ENCODE results near the gene PRTG. TPM values are rescaled to one million over a fixed set of nuclear protein-coding genes. Genes with fewer than 3 reads are reported as not detected.
"Not testable (repeated sequence)": the region's sequence is repeated elsewhere in the genome, so short reads cannot be mapped to it uniquely, and the experiment has no call there.

The PRTG gene
- total and polyA plus RNA-seq, 12 donors = 0.29 to 1.9 (median 0.86) TPM

DNA sequence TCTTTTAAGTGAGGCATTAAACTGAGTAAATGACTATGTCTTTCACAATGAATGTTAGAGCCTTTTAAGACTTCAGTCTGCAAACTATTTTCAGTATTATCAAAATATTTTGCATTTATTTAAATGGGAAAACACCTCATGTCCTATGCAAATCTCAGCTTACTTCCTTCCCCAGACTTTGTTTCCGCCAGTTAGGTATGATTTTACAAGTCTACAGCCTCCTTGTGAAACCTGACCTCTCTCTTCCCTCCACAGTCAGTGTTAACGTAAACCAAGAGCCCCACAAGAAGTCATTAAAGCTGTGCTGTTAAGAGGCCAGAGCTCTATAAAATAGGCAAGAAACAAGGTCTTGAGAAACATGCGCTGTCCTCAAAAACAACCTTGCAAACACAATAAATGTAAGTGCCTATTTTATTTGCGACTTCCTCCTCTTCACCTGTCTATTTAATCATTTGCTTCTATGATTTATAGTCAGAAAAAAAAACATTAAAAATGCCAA is 48.3 kb downstream of the PRTG start:
- no peaks in the 10 kb centered on the region for H3K36me3 ChIP-seq
- DNase-seq (no peak), ATAC-seq (no peak)
- no peaks in the 10 kb centered on the region for H3K4me1 ChIP-seq
- H3K27ac ChIP-seq = no peak overlapping the region
- H3K27me3 ChIP-seq = no peaks in the 10 kb centered on the region
- 83 to 84% methylated on average over 4 of the region's 4 CpGs for WGBS, 2 donors
- intact Hi-C loops (cut with DNase I) = no loop called here
- no peak overlapping the region for H3K4me3 ChIP-seq
- H3K9me3 ChIP-seq = no peaks in the 10 kb centered on the region
- no peak for TF ChIP-seq CTCF (IDR thresholded peaks at IDR 0.05)

DNA sequence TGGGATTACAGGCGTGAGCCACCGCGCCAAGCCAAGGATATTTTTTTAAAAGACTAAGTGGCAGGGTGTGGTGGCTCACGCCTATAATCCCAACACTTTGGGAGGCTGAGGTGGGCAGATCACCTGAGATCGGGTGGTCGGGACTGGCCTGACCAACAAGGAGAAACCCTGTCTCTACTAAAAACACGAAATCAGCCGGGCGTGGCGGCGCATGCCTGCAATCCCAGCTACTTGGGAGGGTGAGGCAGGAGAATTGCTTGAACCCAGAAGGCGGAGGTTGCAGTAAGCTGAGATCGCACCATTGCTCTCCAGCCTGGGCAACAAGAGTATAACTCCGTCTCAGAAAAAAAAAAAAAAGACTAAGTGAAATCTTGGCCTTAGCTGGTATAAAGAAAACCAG is 49.8 kb downstream of the PRTG start:
- H3K4me1 ChIP-seq; ATAC-seq; intact Hi-C loops (cut with DNase I); DNase-seq; H3K9me3 ChIP-seq; H3K36me3 ChIP-seq; H3K27me3 ChIP-seq; H3K4me3 ChIP-seq; H3K27ac ChIP-seq: not testable (repeated sequence)
- 96 to 98% methylated on average over 14 of the region's 14 CpGs for WGBS, 2 donors

DNA sequence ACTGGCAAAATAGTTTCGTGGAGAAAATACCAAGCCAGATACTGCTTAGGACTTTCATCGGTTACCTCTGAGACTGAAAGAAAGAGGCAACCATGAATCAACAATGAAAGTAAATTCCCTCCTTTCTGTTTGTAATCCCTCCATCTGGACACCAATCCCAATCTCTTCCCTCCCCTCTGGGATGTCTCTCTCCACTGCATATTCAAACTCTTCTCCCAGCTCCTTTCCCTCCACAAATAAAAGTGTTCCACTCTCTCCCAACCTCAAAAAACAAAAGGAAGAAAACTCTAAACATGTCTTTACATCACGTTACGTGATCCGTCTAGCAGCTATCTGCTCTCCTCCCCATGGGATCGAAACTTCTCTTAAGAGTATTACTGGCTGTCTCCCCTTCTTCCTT is 55.2 kb downstream of the PRTG start:
- no peak overlapping the region for H3K27ac ChIP-seq
- intact Hi-C loops (cut with DNase I) = no loop called here
- peaks cover 0 to 12% (median 0%) of the 10 kb centered on the region in 9 donors for H3K4me1 ChIP-seq
- no peak overlapping the region for H3K4me3 ChIP-seq
- H3K36me3 ChIP-seq = peaks cover 0 to 9% (median 0%) of the 10 kb centered on the region in 9 donors
- no peak for ATAC-seq
- no peaks in the 10 kb centered on the region for H3K27me3 ChIP-seq
- no peak for TF ChIP-seq CTCF (IDR thresholded peaks at IDR 0.05)
- no peak for DNase-seq
- no peaks in the 10 kb centered on the region for H3K9me3 ChIP-seq
- 88 to 89% methylated on average over 6 of the region's 6 CpGs for WGBS, 2 donors

DNA sequence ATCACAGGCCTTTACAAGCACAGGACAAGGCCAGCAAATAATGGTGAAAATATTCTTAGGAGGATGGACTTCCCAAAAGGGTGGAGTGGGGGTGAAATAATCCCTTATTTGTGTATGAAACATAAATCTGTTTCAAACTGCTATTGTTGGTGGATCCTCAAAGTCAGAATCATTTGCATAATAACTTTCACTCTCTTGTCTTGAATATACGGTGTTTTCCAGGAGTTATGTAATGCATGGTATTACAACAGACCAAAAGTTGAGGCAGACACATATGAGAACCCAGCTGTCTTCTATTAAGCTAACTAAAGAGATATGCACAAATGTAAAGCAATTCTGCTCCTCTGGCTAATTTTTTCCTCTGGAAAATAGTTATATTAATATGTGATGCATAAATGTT is 57.7 kb downstream of the PRTG start:
- Histone ChIP-seq H3K27me3 (no peaks in the 10 kb centered on the region), H3K9me3 (no peaks in the 10 kb centered on the region), H3K27ac (no peak overlapping the region), H3K4me1 (peaks cover 0 to 14% (median 0%) of the 10 kb centered on the region in 9 donors), H3K36me3 (peaks cover 0 to 15% (median 0%) of the 10 kb centered on the region in 9 donors), H3K4me3 (no peak overlapping the region)
- intact Hi-C loops (cut with DNase I) = no loop called here
- ATAC-seq (no peak), DNase-seq (no peak)
- 54 to 72% methylated on average over 1 of the region's 1 CpG for WGBS, 2 donors
- TF ChIP-seq CTCF (IDR thresholded peaks at IDR 0.05) = no peak

DNA sequence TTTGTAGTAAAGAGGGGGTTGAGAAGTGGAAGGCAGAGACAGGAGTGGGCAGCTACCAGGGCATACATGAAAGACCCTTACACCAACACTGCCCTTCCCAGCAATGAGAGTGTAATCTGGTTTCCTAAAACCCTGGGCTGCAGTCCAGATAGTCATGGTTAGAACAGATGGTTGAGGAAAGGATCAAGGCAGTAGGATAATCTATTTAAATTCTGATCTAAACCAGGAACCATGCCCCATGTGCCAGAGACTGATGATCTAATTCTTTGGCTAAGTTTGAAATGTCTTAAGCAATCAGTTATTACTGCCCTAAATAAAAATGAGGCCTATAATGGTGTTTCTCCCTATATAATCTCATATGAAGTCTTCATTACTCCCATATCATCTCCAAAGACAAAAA is 59.6 kb downstream of the PRTG start:
- intact Hi-C loops (cut with DNase I) = no loop called here
- TF ChIP-seq CTCF (IDR thresholded peaks at IDR 0.05) = no peak

More for the DNA sequence above, 59.6 kb downstream of the PRTG start:
- Histone ChIP-seq H3K4me1 (peaks cover 0 to 14% (median 0%) of the 10 kb centered on the region in 9 donors), H3K27me3 (no peaks in the 10 kb centered on the region), H3K36me3 (peaks cover 0 to 20% (median 0%) of the 10 kb centered on the region in 9 donors), H3K9me3 (no peaks in the 10 kb centered on the region), H3K4me3 (no peak overlapping the region), H3K27ac (no peak overlapping the region)
- DNase-seq (no peak), ATAC-seq (no peak)
